ENCODE results near the gene ZSWIM9.
"Not testable (repeated sequence)": the region's sequence is repeated elsewhere in the genome, so short reads cannot be mapped to it uniquely, and the experiment has no call there.

The ZSWIM9 gene

DNA sequence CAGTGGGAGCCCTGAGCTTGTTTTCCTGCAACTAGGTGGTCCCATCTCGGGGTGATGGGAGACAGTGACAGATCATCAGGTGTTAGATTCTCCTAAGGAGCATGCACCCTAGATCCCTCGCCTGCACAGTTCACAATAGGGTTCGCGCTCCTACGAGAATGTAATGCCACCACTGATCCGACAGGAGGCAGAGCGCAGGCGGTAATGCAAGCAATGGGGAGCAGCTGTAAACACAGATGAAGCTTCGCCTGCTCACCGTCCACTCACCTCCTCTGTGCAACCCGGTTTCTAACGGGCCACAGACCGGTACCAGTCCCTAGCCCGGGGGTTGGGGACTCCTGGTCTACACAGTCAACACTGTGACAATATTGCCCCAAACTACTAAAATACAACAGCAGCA, 46.5 kb downstream of the ZSWIM9 start:
- H3K27ac ChIP-seq (ENCODE audit: low read depth, low read length), result no peak overlapping the region
- no peaks in the 10 kb centered on the region for H3K36me3 ChIP-seq (ENCODE audit: insufficient read depth, low read length)
- H3K4me3 ChIP-seq (ENCODE audit: low read depth, low read length), result no peak overlapping the region
- H3K27me3 ChIP-seq (ENCODE audit: insufficient read depth, low read length), result no peaks in the 10 kb centered on the region
- H3K79me2 ChIP-seq (ENCODE audit: control insufficient read depth, insufficient read depth, low read length, unreplicated experiment), result no peaks in the 10 kb centered on the region
- H2AFZ ChIP-seq (ENCODE audit: low read length, unreplicated experiment), result no peak overlapping the region
- peaks cover 6% of the 10 kb centered on the region for H3K4me1 ChIP-seq (ENCODE audit: control insufficient read depth, insufficient read depth, low read length, unreplicated experiment)

GRCh38 chr19:48218997-48219396, 48.5 kb downstream of the ZSWIM9 start:
- Histone ChIP-seq H3K36me3 (ENCODE audit: insufficient read depth, low read length) (no peaks in the 10 kb centered on the region), H3K79me2 (ENCODE audit: control insufficient read depth, insufficient read depth, low read length, unreplicated experiment) (no peaks in the 10 kb centered on the region), H3K4me3 (ENCODE audit: low read depth, low read length) (no peak overlapping the region), H3K27ac (ENCODE audit: low read depth, low read length) (no peak overlapping the region), H3K27me3 (ENCODE audit: insufficient read depth, low read length) (no peaks in the 10 kb centered on the region), H2AFZ (ENCODE audit: low read length, unreplicated experiment) (no peak overlapping the region), H3K4me1 (ENCODE audit: control insufficient read depth, insufficient read depth, low read length, unreplicated experiment) (peaks cover 6% of the 10 kb centered on the region)

GRCh38 chr19:48220784-48221183, 50.3 kb downstream of the ZSWIM9 start:
- H3K4me3 ChIP-seq (ENCODE audit: low read depth, low read length); H3K4me1 ChIP-seq (ENCODE audit: control insufficient read depth, insufficient read depth, low read length, unreplicated experiment); H2AFZ ChIP-seq (ENCODE audit: low read length, unreplicated experiment); H3K36me3 ChIP-seq (ENCODE audit: insufficient read depth, low read length); H3K27me3 ChIP-seq (ENCODE audit: insufficient read depth, low read length); H3K27ac ChIP-seq (ENCODE audit: low read depth, low read length); H3K79me2 ChIP-seq (ENCODE audit: control insufficient read depth, insufficient read depth, low read length, unreplicated experiment): not testable (repeated sequence)

DNA sequence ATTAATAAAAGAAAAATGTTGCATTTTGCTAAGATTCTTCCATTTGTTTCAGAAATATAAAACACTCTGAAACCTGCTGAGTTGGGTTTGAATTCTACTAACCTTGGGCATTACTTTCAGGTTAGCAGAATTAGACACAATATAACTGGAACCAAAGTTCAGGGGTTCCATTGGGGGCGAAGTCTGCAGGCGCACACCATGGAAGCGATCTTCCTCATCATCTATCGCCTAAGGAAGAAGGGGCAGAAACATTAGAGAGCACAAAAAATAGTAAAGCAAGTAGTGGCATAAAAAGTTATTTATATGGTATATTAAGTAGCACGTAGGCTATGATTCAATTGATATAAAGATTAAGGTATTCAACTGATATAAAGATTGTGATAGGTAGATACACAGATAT, 51.1 kb downstream of the ZSWIM9 start:
- H3K79me2 ChIP-seq (ENCODE audit: control insufficient read depth, insufficient read depth, low read length, unreplicated experiment), result no peaks in the 10 kb centered on the region
- H3K4me3 ChIP-seq (ENCODE audit: low read depth, low read length), result no peak overlapping the region
- no peaks in the 10 kb centered on the region for H3K36me3 ChIP-seq (ENCODE audit: insufficient read depth, low read length)
- H3K27me3 ChIP-seq (ENCODE audit: insufficient read depth, low read length), result no peaks in the 10 kb centered on the region
- H3K27ac ChIP-seq (ENCODE audit: low read depth, low read length), result no peak overlapping the region
- no peak overlapping the region for H2AFZ ChIP-seq (ENCODE audit: low read length, unreplicated experiment)
- H3K4me1 ChIP-seq (ENCODE audit: control insufficient read depth, insufficient read depth, low read length, unreplicated experiment), result peaks cover 6% of the 10 kb centered on the region

- Histone ChIP-seq H3K79me2 (ENCODE audit: control insufficient read depth, insufficient read depth, low read length, unreplicated experiment) (no peaks in the 10 kb centered on the region), H2AFZ (ENCODE audit: low read length, unreplicated experiment) (no peak overlapping the region), H3K27ac (ENCODE audit: low read depth, low read length) (no peak overlapping the region), H3K36me3 (ENCODE audit: insufficient read depth, low read length) (no peaks in the 10 kb centered on the region), H3K27me3 (ENCODE audit: insufficient read depth, low read length) (no peaks in the 10 kb centered on the region), H3K4me3 (ENCODE audit: low read depth, low read length) (no peak overlapping the region), H3K4me1 (ENCODE audit: control insufficient read depth, insufficient read depth, low read length, unreplicated experiment) (no peaks in the 10 kb centered on the region)
These were observed 60.2 kb downstream of the ZSWIM9 start for GRCh38 chr19:48230555-48231129.

DNA sequence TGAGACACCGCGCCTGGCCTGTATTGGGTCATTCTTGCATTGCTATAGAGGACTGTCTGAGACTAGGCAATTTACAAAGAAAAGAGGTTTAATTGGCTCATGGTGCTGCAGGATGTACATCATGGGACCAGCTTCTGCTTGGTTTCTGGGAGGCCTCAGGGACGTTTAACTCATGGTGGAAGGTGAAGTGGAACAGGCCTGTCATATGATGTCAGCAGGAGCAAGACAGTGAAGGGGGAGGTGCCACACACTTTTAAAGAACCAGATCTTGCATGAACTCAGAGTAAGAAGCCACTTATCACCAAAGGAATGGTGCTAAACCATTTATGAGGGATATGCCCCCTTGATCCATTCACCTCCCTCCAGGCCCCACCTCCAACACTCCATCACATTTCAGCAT, 66.6 kb downstream of the ZSWIM9 start:
- Histone ChIP-seq H3K27ac (ENCODE audit: low read depth, low read length) (no peak overlapping the region), H3K79me2 (ENCODE audit: control insufficient read depth, insufficient read depth, low read length, unreplicated experiment) (no peaks in the 10 kb centered on the region), H3K4me1 (ENCODE audit: control insufficient read depth, insufficient read depth, low read length, unreplicated experiment) (no peaks in the 10 kb centered on the region), H3K27me3 (ENCODE audit: insufficient read depth, low read length) (no peaks in the 10 kb centered on the region), H3K36me3 (ENCODE audit: insufficient read depth, low read length) (peaks cover 9% of the 10 kb centered on the region; the same call in 1 of the 2 replicates), H2AFZ (ENCODE audit: low read length, unreplicated experiment) (no peak overlapping the region), H3K4me3 (ENCODE audit: low read depth, low read length) (no peak overlapping the region)

DNA sequence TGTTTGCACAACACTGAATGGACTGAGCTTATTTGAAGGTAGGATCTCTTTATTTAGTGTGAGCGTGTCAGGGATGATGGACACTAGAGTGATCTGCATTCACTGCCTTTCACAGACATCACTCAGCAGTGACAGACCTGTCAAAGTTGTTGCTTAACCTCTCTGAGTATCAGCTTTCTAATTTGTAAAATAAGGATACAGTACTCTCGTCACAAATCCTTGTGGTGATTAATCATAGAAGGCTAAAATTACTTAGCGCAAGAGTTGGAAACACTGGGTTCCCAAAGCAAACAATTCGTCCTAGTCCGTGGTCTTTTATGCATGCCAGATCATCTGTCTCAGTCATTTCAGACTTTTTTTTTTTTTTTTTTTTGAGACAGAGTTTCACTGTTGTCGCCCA, 68.6 kb downstream of the ZSWIM9 start:
- Histone ChIP-seq H3K36me3 (ENCODE audit: insufficient read depth, low read length) (peaks cover 9% of the 10 kb centered on the region; the same call in 1 of the 2 replicates), H3K4me3 (ENCODE audit: low read depth, low read length) (no peak overlapping the region), H3K4me1 (ENCODE audit: control insufficient read depth, insufficient read depth, low read length, unreplicated experiment) (no peaks in the 10 kb centered on the region), H3K27ac (ENCODE audit: low read depth, low read length) (no peak overlapping the region), H3K27me3 (ENCODE audit: insufficient read depth, low read length) (no peaks in the 10 kb centered on the region), H2AFZ (ENCODE audit: low read length, unreplicated experiment) (no peak overlapping the region), H3K79me2 (ENCODE audit: control insufficient read depth, insufficient read depth, low read length, unreplicated experiment) (no peaks in the 10 kb centered on the region)

- peaks cover 9% of the 10 kb centered on the region; the same call in 1 of the 2 replicates for H3K36me3 ChIP-seq (ENCODE audit: insufficient read depth, low read length)
- no peak overlapping the region for H3K4me3 ChIP-seq (ENCODE audit: low read depth, low read length)
- H3K4me1 ChIP-seq (ENCODE audit: control insufficient read depth, insufficient read depth, low read length, unreplicated experiment), result peaks cover 5% of the 10 kb centered on the region
These were observed 69.2 kb downstream of the ZSWIM9 start for GRCh38 chr19:48239582-48240141.

GRCh38 chr19:48241771-48242170, 71.3 kb downstream of the ZSWIM9 start:
- H3K36me3 ChIP-seq (ENCODE audit: insufficient read depth, low read length); H3K27ac ChIP-seq (ENCODE audit: low read depth, low read length); H3K79me2 ChIP-seq (ENCODE audit: control insufficient read depth, insufficient read depth, low read length, unreplicated experiment); H3K4me1 ChIP-seq (ENCODE audit: control insufficient read depth, insufficient read depth, low read length, unreplicated experiment); H3K4me3 ChIP-seq (ENCODE audit: low read depth, low read length); H2AFZ ChIP-seq (ENCODE audit: low read length, unreplicated experiment); H3K27me3 ChIP-seq (ENCODE audit: insufficient read depth, low read length): not testable (repeated sequence)

More at GRCh38 chr19:48239582-48240141, 69.2 kb downstream of the ZSWIM9 start:
- Histone ChIP-seq H2AFZ (ENCODE audit: low read length, unreplicated experiment) (no peak overlapping the region), H3K27me3 (ENCODE audit: insufficient read depth, low read length) (no peaks in the 10 kb centered on the region), H3K79me2 (ENCODE audit: control insufficient read depth, insufficient read depth, low read length, unreplicated experiment) (no peaks in the 10 kb centered on the region), H3K27ac (ENCODE audit: low read depth, low read length) (no peak overlapping the region)

DNA sequence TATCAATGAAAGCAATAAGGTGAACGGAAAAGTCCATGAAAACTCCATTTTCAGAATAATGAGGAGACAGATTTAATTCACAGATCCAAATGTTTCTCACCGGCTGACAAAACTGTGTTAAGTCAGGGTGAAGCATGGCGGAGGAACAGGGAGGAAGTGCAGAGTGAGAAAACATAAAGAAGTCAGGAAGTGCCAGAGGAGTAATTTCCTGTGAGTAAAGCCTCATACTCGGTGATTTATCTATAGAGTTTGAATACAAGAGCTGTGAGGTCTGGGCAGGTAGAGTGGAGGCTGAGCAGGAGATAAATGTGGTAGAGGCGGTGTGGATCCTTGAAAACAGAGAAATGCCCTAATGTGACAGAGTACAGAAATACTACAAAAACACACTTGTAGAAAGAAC, 73.8 kb downstream of the ZSWIM9 start:
- Histone ChIP-seq H3K4me3 (ENCODE audit: low read depth, low read length) (no peak overlapping the region), H3K27ac (ENCODE audit: low read depth, low read length) (no peak overlapping the region), H3K79me2 (ENCODE audit: control insufficient read depth, insufficient read depth, low read length, unreplicated experiment) (no peaks in the 10 kb centered on the region), H3K4me1 (ENCODE audit: control insufficient read depth, insufficient read depth, low read length, unreplicated experiment) (peaks cover 6% of the 10 kb centered on the region), H2AFZ (ENCODE audit: low read length, unreplicated experiment) (no peak overlapping the region), H3K27me3 (ENCODE audit: insufficient read depth, low read length) (no peaks in the 10 kb centered on the region), H3K36me3 (ENCODE audit: insufficient read depth, low read length) (peaks cover 12% of the 10 kb centered on the region; the same call in 1 of the 2 replicates)

GRCh38 chr19:48246101-48246500, 75.6 kb downstream of the ZSWIM9 start:
- Histone ChIP-seq H3K4me3 (ENCODE audit: low read depth, low read length) (no peak overlapping the region), H3K27me3 (ENCODE audit: insufficient read depth, low read length) (no peaks in the 10 kb centered on the region), H2AFZ (ENCODE audit: low read length, unreplicated experiment) (no peak overlapping the region), H3K36me3 (ENCODE audit: insufficient read depth, low read length) (peaks cover 12% of the 10 kb centered on the region), H3K79me2 (ENCODE audit: control insufficient read depth, insufficient read depth, low read length, unreplicated experiment) (peaks cover 7% of the 10 kb centered on the region), H3K4me1 (ENCODE audit: control insufficient read depth, insufficient read depth, low read length, unreplicated experiment) (peaks cover 12% of the 10 kb centered on the region), H3K27ac (ENCODE audit: low read depth, low read length) (no peak overlapping the region)
